Epithelial cell of prostate (primary cell): Measurements from ENCODE around the gene DCANP1.

Source experiments
- DNase-seq: peaks from one replicate; pipeline ENCODE4 v3.0.0-alpha.2; 2011; ENCODE audit warnings: low read depth, low spot score
- H3K27ac ChIP-seq: fragments of 450-650 bp; 2 replicates; pipeline ENCODE4 v1.5.1; 2017; ENCODE audit warnings: mild to moderate bottlenecking

The DCANP1 gene

GRCh38 chr5:135481387-135481786, 34.2 kb upstream of the DCANP1 start:
- H3K27ac ChIP-seq = no peak overlapping the region
- DNase-seq = no peak

- no peak overlapping the region for H3K27ac ChIP-seq
- DNase-seq = no peak
Observed at GRCh38 chr5:135480511-135480910, 33.4 kb upstream of the DCANP1 start.

GRCh38 chr5:135478938-135479337, 31.8 kb upstream of the DCANP1 start:
- no peak overlapping the region for H3K27ac ChIP-seq

GRCh38 chr5:135477613-135478066, 30.5 kb upstream of the DCANP1 start:
- DNase-seq = no peak
- H3K27ac ChIP-seq = no peak overlapping the region

More at GRCh38 chr5:135478938-135479337, 31.8 kb upstream of the DCANP1 start:
- DNase-seq = no peak

GRCh38 chr5:135476615-135477581, 29.8 kb upstream of the DCANP1 start:
- H3K27ac ChIP-seq = no peak overlapping the region
- no peak for DNase-seq

GRCh38 chr5:135473956-135474670, 27.0 kb upstream of the DCANP1 start:
- DNase-seq = no peak
- no peak overlapping the region for H3K27ac ChIP-seq

- no peak overlapping the region for H3K27ac ChIP-seq
- no peak for DNase-seq
Observed at GRCh38 chr5:135472141-135472540, 25.0 kb upstream of the DCANP1 start.

- DNase-seq = no peak
- no peak overlapping the region for H3K27ac ChIP-seq
Observed at GRCh38 chr5:135471726-135472125, 24.6 kb upstream of the DCANP1 start.

- no peak for DNase-seq
- H3K27ac ChIP-seq = no peak overlapping the region
Observed at GRCh38 chr5:135469911-135470310, 22.8 kb upstream of the DCANP1 start.

- no peak overlapping the region for H3K27ac ChIP-seq
- DNase-seq = no peak
Observed at GRCh38 chr5:135468541-135468940, 21.4 kb upstream of the DCANP1 start.

- DNase-seq = no peak
Observed at GRCh38 chr5:135467871-135468485, 20.8 kb upstream of the DCANP1 start.

GRCh38 chr5:135467051-135467625, 20.0 kb upstream of the DCANP1 start:
- no peak for DNase-seq
- H3K27ac ChIP-seq = no peak overlapping the region

More at GRCh38 chr5:135467871-135468485, 20.8 kb upstream of the DCANP1 start:
- H3K27ac ChIP-seq = no peak overlapping the region

- DNase-seq = no peak
- no peak overlapping the region for H3K27ac ChIP-seq
Observed at GRCh38 chr5:135466178-135467050, 19.3 kb upstream of the DCANP1 start.

- DNase-seq = no peak
- no peak overlapping the region for H3K27ac ChIP-seq
Observed at GRCh38 chr5:135465391-135466122, 18.4 kb upstream of the DCANP1 start.

- H3K27ac ChIP-seq = no peak overlapping the region
- DNase-seq = no peak
Observed at GRCh38 chr5:135462304-135462703, 15.2 kb upstream of the DCANP1 start.

- H3K27ac ChIP-seq = no peak overlapping the region
- DNase-seq = no peak
Observed at GRCh38 chr5:135461481-135462151, 14.5 kb upstream of the DCANP1 start.

- H3K27ac ChIP-seq = no peak overlapping the region
- no peak for DNase-seq
Observed at GRCh38 chr5:135460246-135461033, 13.3 kb upstream of the DCANP1 start.
